GM21390 (cell line): ENCODE results near the gene IPP.
"Not testable (repeated sequence)": the region's sequence is repeated elsewhere in the genome, so short reads cannot be mapped to it uniquely, and the experiment has no call there.

ENCODE experiments used
- ATAC-seq: cut with Tn5 transposase; IDR thresholded peaks from one replicate; pipeline ENCODE4 v1.9.1; 2021; ENCODE audit not compliant: unreplicated experiment

IPP gene

GRCh38 chr1:45685308-45686014, 65.0 kb downstream of the IPP start:
- no peak for ATAC-seq

- ATAC-seq: no peak
These were observed 66.1 kb downstream of the IPP start for GRCh38 chr1:45684402-45684801.

GRCh38 chr1:45682942-45683341, 67.5 kb downstream of the IPP start:
- ATAC-seq: no peak

GRCh38 chr1:45679123-45679522, 71.3 kb downstream of the IPP start:
- ATAC-seq: no peak

GRCh38 chr1:45678489-45678888, 72.0 kb downstream of the IPP start:
- ATAC-seq: no peak

GRCh38 chr1:45677751-45678245, 72.7 kb downstream of the IPP start:
- ATAC-seq: no peak

GRCh38 chr1:45676553-45676952, 73.9 kb downstream of the IPP start:
- ATAC-seq: not testable (repeated sequence)

- no peak for ATAC-seq
These were observed 76.0 kb downstream of the IPP start for GRCh38 chr1:45674478-45674877.

GRCh38 chr1:45673956-45674355, 76.5 kb downstream of the IPP start:
- no peak for ATAC-seq

GRCh38 chr1:45669859-45670655, 80.4 kb downstream of the IPP start:
- no peak for ATAC-seq

GRCh38 chr1:45669379-45669778, 81.1 kb downstream of the IPP start:
- no peak for ATAC-seq

- ATAC-seq: no peak
These were observed 81.9 kb downstream of the IPP start for GRCh38 chr1:45668526-45668925.

- no peak for ATAC-seq
These were observed 82.9 kb downstream of the IPP start for GRCh38 chr1:45667321-45668111.

- no peak for ATAC-seq
These were observed 83.6 kb downstream of the IPP start for GRCh38 chr1:45666836-45667235.

- ATAC-seq: no peak
These were observed 90.1 kb downstream of the IPP start for GRCh38 chr1:45660336-45660735.

GRCh38 chr1:45659222-45659621, 91.2 kb downstream of the IPP start:
- no peak for ATAC-seq

- ATAC-seq: no peak
These were observed 92.3 kb downstream of the IPP start for GRCh38 chr1:45658171-45658570.

- no peak for ATAC-seq
These were observed 93.8 kb downstream of the IPP start for GRCh38 chr1:45656573-45657226.

- ATAC-seq: no peak
These were observed 95.7 kb downstream of the IPP start for GRCh38 chr1:45654540-45655280.
